Sigmoid colon (tissue), 7 donors: Measurements from ENCODE around the gene DNALI1. TPM values are rescaled to one million over a fixed set of nuclear protein-coding genes. Genes with fewer than 3 reads are reported as not detected.
A peak's percentile ranks its signal among the peaks of the same experiment; 100 is the strongest.

Source experiments
- DNase-seq: peaks from one replicate; pipeline ENCODE4 v3.0.0-alpha.2; 2019
- H3K27ac ChIP-seq, 4 donors: fragments of 200-600 bp; sonication (generic); one replicate each; pipeline ENCODE4 v1.5.1; 2016 to 2019; ENCODE audit warnings: mild to moderate bottlenecking in 1 of 4
- H3K27me3 ChIP-seq, 3 donors: fragments of 200-600 bp; sonication (generic); one replicate each; pipeline ENCODE4 v1.5.1; 2019; ENCODE audit warnings: mild to moderate bottlenecking in 1 of 3
- H3K36me3 ChIP-seq, 4 donors: fragments of 200-600 bp; sonication (generic); one replicate each; pipeline ENCODE4 v1.5.1; 2016 to 2019
- H3K4me1 ChIP-seq, 4 donors: fragments of 200-600 bp; sonication (generic); one replicate each; pipeline ENCODE4 v1.5.1; 2017 to 2019
- H3K4me3 ChIP-seq, 4 donors: fragments of 200-600 bp; sonication (generic); one replicate each; pipeline ENCODE4 v1.5.1; 2017 to 2019; ENCODE audit warnings: mild to moderate bottlenecking in 2 of 4, moderate library complexity in 1 of 4
- H3K9me3 ChIP-seq, 4 donors: fragments of 200-600 bp in 3 of 4; sonication (generic) in 3 of 4; one replicate each; pipeline versions ENCODE4 v1.5.1 to v1.6.1; 2013 to 2019
- EP300 ChIP-seq, 4 donors: sonication (generic); formaldehyde crosslinking; IDR thresholded peaks; one replicate each; pipeline ENCODE4 v1.6.1; 2017; ENCODE audit warnings: antibody characterized with exemption in 4 of 4
- POLR2A ChIP-seq, 2 donors: fragments of 450-650 bp; IDR thresholded peaks; one replicate each; pipeline ENCODE4 v1.6.1; 2016; ENCODE audit warnings: antibody characterized with exemption in 2 of 2, mild to moderate bottlenecking in 2 of 2, moderate library complexity in 2 of 2
- POLR2AphosphoS5 ChIP-seq, 4 donors: sonication (generic); formaldehyde crosslinking; IDR thresholded peaks; one replicate each; pipeline ENCODE4 v1.6.1; 2017; ENCODE audit warnings: antibody characterized with exemption in 4 of 4
- WGBS, 2 donors: extraction: QIAGEN DNeasy Blood & Tissue Kit; methylation state at CpG; one replicate each; pipeline ENCODE4 v1.1.7; 2013; 5-methylcytosine and 5-hydroxymethylcytosine counted together
- intact Hi-C: fragments of 100-400 bp; cut with DNase I; formaldehyde crosslinking; loops from one replicate; pipeline ENCODE4 v1.15.1; 2023
- polyA plus RNA-seq, 3 donors: library from polyadenylated mRNA; stranded (reverse); fragments of 200-250 nt; gene quantifications; one replicate each; pipeline ENCODE4 v1.2.3, GENCODE V29; 2013
- total RNA-seq, 4 donors: library from RNA; depleted of rRNA; stranded (reverse); fragments of >200 nt; gene quantifications; one replicate each; pipeline ENCODE4 v1.1.0, GENCODE V29; 2016
- TF ChIP-seq, protein P1 (sequence below), 4 experiments: fragments of 450-650 bp in 3 of 4; fragments of 200-600 bp in 1 of 4; IDR thresholded peaks; one replicate each; pipeline ENCODE4 v1.5.1; 2016 to 2019; ENCODE audit warnings: antibody characterized with exemption in 4 of 4, mild to moderate bottlenecking in 3 of 4, moderate library complexity in 2 of 4
- donor health status: healthy with polysubstance abuse.
- donor health status: Bipolar disorder and iron deficiency.
- donor health status: healthy.

Gene DNALI1
- total and polyA plus RNA-seq, 7 donors = 4.6 to 13.0 (median 7.5) TPM

DNA sequence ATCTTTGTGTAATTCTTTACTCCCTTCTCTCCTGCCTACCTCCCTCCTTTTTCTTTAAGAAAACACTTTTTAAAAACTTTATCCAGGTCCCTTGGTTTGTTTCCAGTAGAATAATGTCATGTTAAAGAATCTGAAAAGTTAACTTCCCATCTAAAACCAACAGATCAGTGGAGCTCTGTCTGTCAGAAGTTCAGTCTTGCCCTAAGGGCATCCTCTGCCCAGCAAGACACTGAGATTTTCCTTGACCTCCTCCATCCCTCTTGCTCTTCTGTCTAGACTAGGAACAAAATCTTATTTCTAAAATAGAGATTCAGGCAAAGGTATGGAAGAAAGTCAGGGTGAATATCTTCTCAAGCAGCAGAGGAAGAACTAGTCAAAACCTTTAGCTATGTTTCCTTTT, 44.7 kb downstream of the DNALI1 start:
- no peak for TF ChIP-seq POLR2AphosphoS5 (IDR thresholded peaks at IDR 0.05)
- no peak for TF ChIP-seq EP300 (IDR thresholded peaks at IDR 0.05)
- no peak for TF ChIP-seq POLR2A (IDR thresholded peaks at IDR 0.05)
- TF ChIP-seq, protein P1, sequence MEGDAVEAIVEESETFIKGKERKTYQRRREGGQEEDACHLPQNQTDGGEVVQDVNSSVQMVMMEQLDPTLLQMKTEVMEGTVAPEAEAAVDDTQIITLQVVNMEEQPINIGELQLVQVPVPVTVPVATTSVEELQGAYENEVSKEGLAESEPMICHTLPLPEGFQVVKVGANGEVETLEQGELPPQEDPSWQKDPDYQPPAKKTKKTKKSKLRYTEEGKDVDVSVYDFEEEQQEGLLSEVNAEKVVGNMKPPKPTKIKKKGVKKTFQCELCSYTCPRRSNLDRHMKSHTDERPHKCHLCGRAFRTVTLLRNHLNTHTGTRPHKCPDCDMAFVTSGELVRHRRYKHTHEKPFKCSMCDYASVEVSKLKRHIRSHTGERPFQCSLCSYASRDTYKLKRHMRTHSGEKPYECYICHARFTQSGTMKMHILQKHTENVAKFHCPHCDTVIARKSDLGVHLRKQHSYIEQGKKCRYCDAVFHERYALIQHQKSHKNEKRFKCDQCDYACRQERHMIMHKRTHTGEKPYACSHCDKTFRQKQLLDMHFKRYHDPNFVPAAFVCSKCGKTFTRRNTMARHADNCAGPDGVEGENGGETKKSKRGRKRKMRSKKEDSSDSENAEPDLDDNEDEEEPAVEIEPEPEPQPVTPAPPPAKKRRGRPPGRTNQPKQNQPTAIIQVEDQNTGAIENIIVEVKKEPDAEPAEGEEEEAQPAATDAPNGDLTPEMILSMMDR (IDR thresholded peaks at IDR 0.05) = no peak
- no peak for DNase-seq
- H3K4me1 ChIP-seq = peaks cover 0 to 16% (median 15%) of the 10 kb centered on the region in 4 donors
- no peak overlapping the region for H3K27ac ChIP-seq
- H3K27me3 ChIP-seq = no peaks in the 10 kb centered on the region
- H3K9me3 ChIP-seq = no peaks in the 10 kb centered on the region
- intact Hi-C loops = no loop called here
- H3K36me3 ChIP-seq = no peaks in the 10 kb centered on the region
- H3K4me3 ChIP-seq = no peak overlapping the region

DNA sequence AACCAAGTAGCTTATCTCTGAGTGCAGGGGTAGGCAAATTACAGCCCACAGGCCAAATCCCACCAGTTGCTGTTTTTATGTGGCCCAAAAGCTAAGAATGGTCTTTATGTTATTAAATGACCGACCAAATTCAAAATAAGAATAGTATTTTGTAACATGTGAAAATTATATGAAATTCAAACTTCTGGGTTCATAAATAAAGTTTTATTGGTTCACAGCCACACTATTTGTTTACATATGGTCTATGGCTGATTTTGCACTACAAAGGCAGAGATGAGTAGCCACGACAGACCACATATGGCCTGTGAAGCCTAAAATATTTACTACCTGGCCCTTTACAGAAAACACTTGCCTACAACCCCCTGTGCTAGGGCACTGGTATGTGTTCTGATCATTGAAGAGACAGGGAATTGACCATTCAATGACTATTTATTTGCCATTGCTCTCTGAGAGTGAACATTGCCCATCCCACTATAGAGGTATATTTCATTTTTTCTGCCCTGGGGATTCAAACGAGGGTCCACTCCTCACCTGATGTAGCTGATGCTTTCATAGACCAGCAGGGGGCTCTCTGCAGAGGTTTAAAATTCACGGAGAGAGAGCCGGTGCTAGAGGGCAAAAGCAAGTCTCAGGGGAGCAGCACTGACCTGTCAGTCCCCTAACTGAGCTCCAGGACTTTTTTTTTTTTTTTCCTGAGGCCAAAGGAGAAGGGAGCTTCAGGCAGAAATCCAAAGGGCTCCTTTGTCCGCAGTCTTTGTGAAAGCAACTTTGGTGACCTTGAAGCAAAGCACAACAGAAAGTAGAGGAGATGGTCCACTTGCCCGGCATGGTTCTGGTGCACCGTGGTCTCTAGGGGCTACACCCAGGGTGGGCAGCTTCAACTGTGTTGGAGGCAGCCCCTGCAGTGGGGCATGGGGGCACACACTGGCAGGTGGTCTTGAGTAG, 46.3 kb downstream of the DNALI1 start:
- 21 to 35% methylated on average over 8 of the region's 8 CpGs for WGBS, 2 donors
- no peaks in the 10 kb centered on the region for H3K27me3 ChIP-seq
- H3K27ac ChIP-seq = no peak overlapping the region
- peaks cover 0 to 29% (median 21%) of the 10 kb centered on the region in 4 donors for H3K4me1 ChIP-seq
- H3K36me3 ChIP-seq = no peaks in the 10 kb centered on the region
- H3K9me3 ChIP-seq = no peaks in the 10 kb centered on the region
- no peak for TF ChIP-seq POLR2A (IDR thresholded peaks at IDR 0.05)
- TF ChIP-seq, protein P1 (IDR thresholded peaks at IDR 0.05) = peak in 3 of 4 experiments; percentile 19 to 66 (median 64)
- H3K4me3 ChIP-seq = no peak overlapping the region
- intact Hi-C loops = loop anchor here (1.0 kb wide), 1 partner anchor 79 kb away; no protein-coding TSS in a partner anchor
- DNase-seq = no peak

DNA sequence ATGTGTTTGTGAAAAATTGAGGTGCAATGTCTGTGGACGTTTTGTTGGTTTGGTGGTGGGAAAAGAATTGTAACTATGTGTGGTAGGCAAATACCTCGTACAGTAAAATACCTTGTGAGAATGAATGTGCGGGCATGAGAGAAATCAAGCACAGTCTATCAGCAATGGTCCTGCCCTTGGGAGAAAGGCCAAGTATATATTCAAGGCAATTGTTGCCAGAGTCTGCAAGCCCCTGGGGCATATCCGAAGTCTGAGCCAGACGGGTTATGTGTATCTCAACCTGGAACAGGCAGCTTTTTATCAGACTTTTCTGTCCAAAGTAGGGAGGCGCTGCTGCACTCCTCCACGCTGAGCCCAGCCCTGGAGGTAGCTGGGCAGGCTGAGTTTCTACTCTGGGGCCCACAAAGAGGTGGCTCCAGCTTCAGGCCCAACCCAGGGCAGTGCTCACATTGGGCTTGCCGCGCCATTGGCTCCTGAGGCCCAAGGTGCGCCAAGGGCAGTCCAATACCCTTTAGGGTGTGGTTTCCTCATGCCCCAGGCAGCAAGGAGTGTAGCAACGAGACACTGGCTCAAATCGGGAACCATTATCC, 48.4 kb downstream of the DNALI1 start:
- 71 to 83% methylated on average over 12 of the region's 12 CpGs for WGBS, 2 donors
- intact Hi-C loops = loop anchor here (2.0 kb wide), 1 partner anchor 72 kb away; no protein-coding TSS in a partner anchor
- Histone ChIP-seq H3K36me3 (no peaks in the 10 kb centered on the region), H3K9me3 (no peaks in the 10 kb centered on the region), H3K27ac (no peak overlapping the region), H3K4me1 (peaks cover 0 to 48% (median 26%) of the 10 kb centered on the region in 4 donors), H3K27me3 (no peaks in the 10 kb centered on the region), H3K4me3 (no peak overlapping the region)
- TF ChIP-seq EP300 (IDR thresholded peaks at IDR 0.05) (no peak), POLR2A (IDR thresholded peaks at IDR 0.05) (no peak), POLR2AphosphoS5 (IDR thresholded peaks at IDR 0.05) (no peak)
- TF ChIP-seq, protein P1 (IDR thresholded peaks at IDR 0.05) = no peak
- no peak for DNase-seq

DNA sequence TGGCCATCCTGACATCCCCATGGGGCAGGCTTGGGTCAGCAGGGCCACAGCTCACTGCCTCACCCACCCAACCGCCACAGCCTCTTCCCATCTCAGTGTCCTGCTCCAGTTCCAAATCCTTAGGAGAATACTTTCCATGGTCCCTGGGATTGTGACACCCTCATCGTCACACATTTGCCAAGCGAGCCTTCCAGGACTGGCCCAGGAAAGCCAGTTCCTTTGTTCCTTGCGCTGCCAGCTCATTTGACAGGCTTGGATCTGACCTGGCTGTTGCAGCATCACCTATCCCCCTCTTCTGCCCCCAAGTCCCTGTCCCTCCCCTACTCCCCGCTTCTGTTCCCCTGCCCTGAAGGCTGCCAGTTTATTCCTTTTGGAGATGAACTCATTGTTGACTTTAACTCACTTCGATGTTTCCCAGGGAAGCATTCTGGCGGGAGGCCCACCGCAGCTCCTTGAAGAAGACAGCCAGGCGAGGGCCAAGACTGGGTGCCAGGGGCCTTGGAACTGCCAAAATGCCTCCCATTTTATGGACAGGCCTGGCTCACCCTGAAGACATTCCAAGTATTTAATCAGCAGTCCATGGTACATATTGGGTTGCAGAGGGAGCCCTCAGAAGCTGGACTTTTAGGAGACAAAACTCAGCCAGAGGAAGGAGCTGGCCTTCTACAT, 49.2 kb downstream of the DNALI1 start:
- H3K9me3 ChIP-seq = no peaks in the 10 kb centered on the region
- H3K4me3 ChIP-seq = no peak overlapping the region
- intact Hi-C loops = loop anchor here (2.0 kb wide), 1 partner anchor 71 kb away; no protein-coding TSS in a partner anchor
- peaks cover 0 to 48% (median 26%) of the 10 kb centered on the region in 4 donors for H3K4me1 ChIP-seq
- 83 to 84% methylated on average over 9 of the region's 9 CpGs for WGBS, 2 donors
- TF ChIP-seq, protein P1 (IDR thresholded peaks at IDR 0.05) = no peak
- TF ChIP-seq POLR2AphosphoS5 (IDR thresholded peaks at IDR 0.05) = peak in 2 of 4 donors; percentile 73 to 75
- no peaks in the 10 kb centered on the region for H3K27me3 ChIP-seq
- DNase-seq = peak; percentile 77
- no peaks in the 10 kb centered on the region for H3K36me3 ChIP-seq
- peak overlapping the region in 2 of 4 donors; percentile 39 to 43 for H3K27ac ChIP-seq
